Loucy (cell line): ENCODE measurements around the gene GIPC1.

Experiments
- CTCF ChIP-seq: fragments of 200-600 bp; sonication (generic); conservative IDR thresholded peaks from 2 replicates; pipeline ENCODE4 v1.5.1; 2014; ENCODE audit warnings: mild to moderate bottlenecking, antibody characterized with exemption, low read length
- EZH2phosphoT487 ChIP-seq: fragments of 200-600 bp; IDR thresholded peaks from 2 replicates; pipeline ENCODE4 v1.6.1; 2018; ENCODE audit warnings: antibody characterized with exemption, mild to moderate bottlenecking, moderate library complexity, borderline replicate concordance

DNA sequence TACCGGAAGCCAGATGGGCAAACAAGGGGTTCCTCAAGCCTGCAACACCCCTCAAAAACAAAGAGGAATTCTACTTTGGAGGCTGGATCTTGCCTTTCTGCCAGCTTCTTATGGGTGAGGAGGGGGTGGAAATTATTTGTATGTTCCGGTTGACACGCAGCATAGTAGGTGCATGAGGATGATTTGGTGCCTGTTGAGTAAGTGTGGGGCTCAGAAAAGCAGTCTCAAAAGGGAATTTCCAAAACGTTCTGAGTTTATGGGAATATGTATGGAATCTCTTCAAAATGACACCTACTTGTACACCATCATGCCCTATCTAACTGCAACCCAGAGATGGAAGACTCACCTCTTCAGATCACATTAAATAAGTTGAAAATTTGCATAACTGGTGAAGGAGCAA, 30.5 kb upstream of the GIPC1 start:
- TF ChIP-seq CTCF (no peak), EZH2phosphoT487 (no peak)
